GM18502 (cell line): Measurements from ENCODE around the gene ZNF296.
"Not testable (repeated sequence)": the region's sequence is repeated elsewhere in the genome, so short reads cannot be mapped to it uniquely, and the experiment has no call there.

ENCODE experiments used
- ATAC-seq: cut with Tn5 transposase; IDR thresholded peaks from one replicate; pipeline ENCODE4 v1.9.1; 2021; ENCODE audit warnings: mild to moderate bottlenecking; ENCODE audit not compliant: unreplicated experiment, poor library complexity

Gene ZNF296

DNA sequence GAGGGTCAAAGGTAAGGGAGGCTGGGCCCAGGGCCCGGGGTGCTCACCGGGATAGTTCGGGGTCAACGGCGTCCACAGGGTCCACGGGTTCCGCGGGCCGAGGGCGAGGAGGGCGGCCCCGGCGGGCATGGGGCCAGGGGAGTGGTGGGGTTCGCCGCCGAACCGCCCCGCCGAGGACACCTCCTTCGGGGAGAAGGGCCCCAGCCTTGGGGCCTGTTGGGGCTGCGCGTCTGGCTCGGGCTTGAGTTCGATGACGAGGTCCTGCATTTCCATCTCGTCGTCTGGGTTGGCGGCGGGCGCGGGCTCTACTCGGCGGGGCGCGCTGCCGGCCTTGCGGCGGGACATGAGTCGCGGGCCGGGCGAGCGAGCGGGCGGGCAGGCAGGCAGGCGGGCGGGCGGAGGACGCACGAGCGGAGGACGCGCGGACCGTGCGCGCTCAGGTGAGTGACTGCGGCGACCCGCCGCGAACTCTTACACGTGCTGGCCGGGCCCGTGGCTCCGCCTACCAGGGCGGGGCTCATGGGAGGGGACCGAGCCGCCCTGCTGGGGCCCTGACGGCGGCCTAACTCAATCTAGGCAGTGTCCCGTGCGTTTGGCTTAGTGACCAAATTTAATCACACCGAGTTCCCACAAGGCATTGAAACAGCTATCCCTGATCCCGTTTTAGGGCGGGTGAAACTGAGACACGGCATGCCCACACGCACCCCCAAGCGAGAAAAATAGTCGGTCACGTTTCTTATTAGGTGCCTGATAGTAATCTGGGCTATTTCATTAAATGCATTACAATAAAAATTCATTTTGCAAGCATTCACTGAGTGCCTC is at the start of gene ZNF296:
Gene ZNF296, minus strand, starts transcription at position 450 of the 822 bp plus-strand sequence. Its CDS starts 105 bp downstream, at position 345.
- peak; percentile 51 for ATAC-seq

DNA sequence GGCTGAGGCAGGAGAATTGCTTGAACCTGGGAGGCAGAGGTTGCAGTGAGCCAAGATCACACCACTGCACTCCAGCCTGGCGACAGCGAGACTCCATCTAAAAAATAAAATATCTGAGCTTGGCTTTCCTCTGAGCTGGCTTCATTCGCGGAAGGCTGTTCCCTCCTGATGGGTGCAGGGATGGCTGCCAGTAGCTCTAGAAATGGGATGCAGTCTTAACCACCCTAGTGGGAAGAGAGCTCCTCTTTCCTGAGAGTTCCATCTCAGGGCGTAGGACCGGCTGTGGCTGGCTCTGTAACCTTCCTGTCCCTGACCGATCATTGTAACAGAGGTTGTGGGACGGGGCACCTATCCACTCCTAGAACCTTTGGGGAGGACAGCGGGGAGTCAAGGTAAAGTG is 49.1 kb upstream of the ZNF296 start:
- ATAC-seq = no peak

DNA sequence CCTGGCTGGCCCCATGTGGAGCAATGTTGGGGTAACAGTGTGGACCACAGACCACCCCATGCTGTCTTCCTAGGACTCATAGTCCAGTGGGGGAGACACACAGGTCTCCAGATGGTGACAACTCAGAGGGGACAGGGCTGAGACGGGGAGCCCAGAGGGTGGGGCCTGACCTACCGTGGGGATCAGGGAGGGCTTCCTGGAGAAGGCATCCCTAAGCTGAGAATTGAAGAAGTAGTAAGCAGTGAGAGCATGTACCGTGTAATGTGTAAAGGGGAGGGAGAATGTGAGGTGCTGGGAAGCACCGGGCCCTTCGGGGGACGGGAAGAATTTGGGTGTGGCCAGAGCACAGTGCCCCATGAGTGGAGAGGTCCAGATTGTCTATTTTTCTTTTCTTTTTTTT is 47.7 kb upstream of the ZNF296 start:
- no peak for ATAC-seq

DNA sequence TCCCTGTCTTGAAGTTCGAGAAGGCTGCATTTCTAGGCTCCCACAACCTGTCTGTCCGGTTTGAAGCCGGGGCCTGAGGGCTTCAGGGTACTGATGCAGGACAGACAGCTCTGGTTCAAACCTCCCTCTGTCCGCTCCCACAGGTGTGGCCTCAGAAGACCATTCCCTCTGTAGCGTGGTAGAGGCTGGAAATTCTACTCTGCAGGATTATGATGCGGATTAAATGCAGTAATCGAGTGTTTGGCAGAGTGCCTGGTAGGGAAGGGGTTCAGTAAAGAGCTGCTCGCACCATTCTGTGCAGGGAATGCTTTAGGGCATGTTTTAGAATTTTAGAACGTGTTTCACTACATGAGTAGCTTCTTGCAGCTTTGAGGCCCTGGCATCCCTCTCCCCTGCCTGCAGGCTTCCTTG is 47.2 kb upstream of the ZNF296 start:
- no peak for ATAC-seq

DNA sequence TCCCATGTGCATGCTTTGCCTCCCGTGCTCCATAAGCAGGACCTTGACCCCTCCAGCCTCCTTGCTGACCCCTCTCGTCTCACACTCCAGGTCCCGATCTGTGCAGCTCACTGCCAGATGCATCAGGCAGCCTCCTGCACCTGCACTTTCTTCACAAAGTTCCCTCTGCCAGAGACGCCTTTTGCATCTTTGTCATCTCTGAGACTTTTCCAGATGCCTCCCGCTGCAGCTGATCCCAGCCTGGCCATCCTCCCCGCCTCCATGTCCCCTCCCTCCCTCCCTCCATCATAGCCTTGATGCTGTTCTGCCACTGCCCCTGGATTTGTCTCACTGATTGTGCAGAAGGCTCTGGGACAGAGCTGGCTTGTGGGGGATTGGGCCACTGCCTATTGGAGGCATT is 46.6 kb upstream of the ZNF296 start:
- no peak for ATAC-seq

DNA sequence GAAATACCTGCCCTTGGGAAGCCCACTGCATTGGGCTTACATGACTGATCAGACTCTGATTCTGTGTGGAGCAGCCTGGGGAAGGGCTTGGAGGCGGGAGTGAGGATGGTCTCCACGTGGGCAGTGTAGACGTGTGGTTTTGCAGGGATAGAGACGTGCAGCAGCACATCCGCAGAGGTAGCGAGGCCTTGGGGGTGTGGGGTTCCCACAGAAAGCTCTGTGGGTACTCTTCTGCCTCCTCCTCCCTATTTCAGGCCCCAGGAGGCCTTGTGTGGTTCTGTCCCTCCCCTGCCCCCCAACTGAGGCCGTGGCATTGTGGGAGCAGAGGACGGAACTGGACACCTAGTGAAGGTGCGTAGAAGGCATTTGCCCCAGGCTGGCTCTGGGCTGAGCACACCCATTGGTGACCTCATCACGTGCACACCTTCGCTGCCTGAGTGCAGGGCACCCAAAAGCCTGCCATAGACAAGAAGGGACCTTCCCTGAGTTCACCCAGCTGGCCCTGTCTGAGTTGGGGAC is 45.6 kb upstream of the ZNF296 start:
- no peak for ATAC-seq

DNA sequence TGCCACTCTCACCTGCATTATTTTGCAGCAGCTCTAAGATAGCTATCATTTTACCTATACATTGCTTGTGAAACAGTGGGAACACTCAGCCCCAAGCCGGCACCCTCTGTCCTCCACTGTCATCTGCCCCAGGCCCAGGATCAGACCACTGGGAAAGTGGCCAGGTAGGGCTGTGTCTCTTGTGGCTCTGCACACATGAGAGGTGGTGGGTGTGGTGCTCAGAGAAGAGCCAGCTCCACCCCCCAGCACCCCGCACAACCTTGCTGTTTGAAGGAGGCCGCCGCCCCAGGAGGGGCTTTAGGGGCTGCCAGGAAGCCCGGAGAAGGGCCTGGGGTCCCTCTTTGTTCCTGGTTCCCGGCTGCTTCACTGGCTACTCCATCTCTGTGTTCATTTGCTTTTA is 43.3 kb upstream of the ZNF296 start:
- ATAC-seq = no peak

DNA sequence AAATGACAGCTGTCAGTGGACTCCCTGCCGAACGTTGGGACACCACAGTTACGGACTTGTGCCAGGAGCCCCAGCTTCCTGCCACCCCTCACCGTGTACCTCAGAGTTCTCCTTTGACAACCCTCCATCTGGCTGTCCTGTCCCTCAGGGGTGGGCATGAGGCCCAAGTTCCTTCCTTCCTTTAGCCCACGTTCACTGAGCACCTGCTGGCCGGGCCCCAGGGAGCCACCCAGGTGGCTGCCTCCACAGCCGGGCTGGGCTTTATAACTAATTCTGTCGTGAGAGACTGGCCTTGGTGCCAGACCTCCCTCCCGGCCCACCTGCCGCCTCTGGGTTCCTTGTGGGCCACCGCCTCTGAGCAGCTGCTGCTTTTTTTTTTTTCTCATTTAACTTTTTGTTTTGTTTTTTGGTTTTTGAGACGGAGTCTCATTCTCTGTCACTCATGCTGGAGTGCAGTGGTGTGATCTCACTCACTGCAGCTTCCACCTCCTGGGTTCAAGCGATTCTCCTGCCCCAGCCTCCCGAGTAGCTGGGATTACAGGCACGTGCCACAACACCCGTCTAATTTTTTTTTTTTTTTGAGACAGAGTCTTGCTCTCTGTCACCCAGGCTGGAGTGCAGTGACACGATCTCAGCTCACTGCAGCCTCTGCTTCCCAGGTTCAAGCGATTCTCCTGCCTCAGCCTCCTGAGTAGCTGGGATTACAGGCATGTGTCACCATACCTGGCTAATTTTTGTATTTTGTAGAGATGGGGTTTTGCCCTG is 42.5 kb upstream of the ZNF296 start:
- ATAC-seq = not testable (repeated sequence)

DNA sequence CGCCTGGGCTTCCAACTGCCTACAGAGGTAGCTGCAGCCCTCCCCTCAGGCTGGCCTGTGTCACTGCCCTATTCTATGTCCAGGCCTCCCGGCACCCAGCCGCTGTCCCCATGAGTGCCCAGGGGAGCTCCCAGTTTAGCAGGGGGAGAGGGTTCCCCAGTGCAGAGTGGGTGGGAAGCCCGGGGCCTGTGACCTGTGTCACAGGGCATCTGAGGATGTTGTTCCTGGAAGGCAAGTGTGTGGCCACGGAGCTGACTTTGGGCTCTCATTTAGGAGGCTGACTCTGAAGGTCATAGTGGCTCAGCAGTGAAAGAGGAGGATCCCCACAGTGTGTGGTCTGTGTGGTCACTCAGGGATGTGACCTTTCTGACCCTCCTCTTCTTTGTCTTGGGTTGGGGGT is 41.8 kb upstream of the ZNF296 start:
- ATAC-seq = no peak

DNA sequence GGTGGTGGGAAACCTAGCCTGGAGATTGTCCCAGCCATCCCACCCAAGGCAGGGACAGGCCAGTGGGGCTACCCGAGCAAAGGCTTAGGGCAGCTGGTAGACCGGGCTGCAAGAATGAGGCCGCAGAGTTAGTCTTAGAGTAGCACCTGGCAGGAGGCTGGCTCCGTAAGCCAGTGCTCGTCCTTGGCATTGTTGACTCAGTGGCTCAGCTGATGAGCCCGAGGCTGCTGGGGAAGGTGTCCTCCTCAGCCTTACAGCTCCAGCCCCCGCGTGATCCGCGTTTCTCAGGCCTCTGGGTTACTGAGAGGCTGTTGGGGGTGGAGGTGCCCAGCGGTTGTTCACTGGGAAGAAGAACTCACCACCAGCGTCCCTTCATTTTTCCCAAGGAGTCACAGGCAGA is 41.4 kb upstream of the ZNF296 start:
- ATAC-seq = no peak

DNA sequence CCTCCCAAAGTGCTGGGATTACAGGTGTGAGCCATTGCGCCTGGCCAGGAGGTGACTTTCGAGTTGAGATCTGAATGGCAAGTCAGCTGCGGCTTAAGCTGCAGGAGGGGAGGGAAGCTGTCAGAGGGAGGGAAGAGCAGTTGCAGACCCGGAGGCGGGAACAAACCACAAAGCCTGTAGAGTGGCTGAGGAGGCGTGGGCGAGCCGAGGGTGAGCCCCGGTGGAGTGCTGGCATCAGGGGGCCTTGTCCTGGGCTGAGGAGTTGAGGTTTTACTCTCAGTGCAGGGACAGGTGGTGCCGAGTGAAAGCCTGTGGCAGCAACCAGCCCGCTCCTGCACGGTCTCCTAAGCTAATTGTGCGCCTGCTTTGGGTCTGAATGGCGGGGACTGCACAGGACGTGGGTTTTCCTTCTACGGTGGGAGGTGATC is 40.9 kb upstream of the ZNF296 start:
- no peak for ATAC-seq

DNA sequence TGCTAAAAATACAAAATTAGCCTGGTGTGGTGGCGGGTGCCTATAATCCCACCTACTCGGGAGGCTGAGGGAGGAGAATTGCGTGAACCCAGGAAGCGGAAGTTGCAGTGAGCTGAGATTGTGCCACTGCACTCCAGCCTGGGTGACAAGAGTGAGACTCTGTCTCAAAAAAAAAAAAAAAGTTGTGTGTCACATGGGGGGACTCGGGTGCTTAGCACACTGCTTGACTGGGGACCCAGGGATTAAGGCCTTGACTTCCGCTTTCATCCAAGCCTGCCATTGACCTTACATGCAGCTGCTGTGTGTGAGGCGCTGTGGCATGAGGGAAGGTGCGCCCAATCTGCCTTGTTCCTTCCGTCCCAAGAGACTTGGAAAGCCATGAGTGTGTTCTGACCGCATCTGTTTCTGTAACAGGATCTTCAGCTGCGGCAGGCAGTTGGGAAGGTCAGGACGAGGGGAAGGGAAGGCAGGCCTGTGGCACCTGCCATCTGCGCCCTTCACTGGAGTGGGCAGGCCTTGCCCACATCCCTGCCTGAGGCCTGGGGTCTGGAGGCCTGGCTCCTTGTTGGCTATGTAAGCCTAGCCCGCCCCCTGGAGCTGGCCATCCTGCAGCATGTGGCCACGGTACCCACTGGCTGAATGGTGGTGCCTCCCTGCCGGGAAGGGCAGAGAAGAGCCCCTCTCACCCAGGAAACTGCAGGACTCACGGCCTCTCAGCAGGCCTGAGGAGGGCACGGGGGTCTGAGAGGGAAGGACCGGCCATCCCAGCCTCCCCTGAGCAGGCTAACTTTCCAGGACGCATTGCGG is 39.7 kb upstream of the ZNF296 start:
- ATAC-seq = no peak

DNA sequence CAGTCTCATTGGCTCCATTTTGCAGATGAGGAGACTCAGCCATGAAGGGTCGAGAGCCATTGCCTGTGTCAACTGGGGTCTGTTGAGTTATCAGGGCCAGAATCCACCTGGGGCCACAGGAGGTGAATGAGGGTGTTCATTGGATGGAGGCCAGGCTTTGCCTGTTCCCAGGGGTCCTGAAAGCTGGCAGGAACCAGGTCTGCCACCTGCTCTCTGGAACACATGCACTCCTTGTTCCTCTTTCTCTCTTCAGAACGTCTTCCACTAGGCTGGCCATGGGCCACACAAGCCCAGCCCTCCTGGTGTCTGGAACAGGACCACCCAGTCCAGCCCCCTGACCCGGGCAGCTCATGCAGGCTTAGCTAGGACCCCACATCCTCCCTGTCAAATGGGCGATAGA is 37.8 kb upstream of the ZNF296 start:
- ATAC-seq = no peak

DNA sequence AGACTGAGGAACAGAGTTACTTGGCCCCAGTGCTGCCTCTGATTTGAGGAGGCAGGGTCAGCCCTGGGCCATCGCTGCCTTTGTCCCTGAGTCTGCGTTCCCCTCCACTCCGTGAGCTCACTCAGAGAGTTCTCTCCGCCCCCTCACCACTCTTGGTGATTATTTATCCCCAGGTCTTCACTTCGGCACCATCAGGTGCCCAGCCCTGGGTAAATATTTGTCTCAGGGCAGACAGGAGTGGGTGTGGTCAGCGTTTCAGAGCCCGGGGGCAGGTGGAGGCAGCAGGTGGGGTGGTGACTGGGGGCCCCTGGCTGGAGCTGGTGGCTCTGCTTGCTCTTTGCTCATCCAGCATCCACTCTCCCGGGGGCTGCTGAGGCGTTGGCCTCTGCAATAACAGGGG is 37.4 kb upstream of the ZNF296 start:
- no peak for ATAC-seq

DNA sequence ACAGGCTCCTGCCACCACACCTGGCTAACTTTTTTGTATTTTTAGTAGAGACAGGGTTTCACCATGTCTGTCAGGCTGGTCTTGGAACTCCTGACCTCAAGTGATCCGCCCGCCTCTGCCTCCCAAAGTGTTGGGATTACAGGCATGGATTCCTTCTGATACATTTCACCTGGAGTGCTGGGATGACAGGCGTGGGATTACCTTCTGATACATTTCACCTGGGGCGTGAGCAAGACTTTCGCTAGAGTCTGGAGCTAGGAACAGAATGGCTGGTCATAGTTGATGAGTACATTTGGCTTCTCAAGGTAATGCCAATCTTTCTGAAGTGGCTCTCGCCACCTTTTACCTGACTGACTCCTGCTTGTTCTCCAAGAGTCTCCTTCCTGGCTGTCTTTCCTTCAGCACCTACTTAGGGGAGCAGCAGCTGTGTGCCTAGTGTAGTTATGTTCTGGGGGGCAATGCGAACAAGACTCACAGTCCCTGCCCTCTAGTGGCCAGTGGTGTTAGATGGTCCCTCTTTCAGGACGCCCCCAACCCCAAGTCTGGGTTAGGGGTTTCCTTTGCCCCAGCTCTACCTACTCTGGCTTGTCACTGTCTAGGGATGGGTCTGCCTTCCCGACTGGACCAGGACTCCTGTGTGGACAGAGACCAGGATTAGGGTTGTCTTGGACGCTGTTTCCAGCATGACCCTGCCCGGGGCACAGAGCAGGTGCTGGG is 36.0 kb upstream of the ZNF296 start:
- ATAC-seq = no peak

DNA sequence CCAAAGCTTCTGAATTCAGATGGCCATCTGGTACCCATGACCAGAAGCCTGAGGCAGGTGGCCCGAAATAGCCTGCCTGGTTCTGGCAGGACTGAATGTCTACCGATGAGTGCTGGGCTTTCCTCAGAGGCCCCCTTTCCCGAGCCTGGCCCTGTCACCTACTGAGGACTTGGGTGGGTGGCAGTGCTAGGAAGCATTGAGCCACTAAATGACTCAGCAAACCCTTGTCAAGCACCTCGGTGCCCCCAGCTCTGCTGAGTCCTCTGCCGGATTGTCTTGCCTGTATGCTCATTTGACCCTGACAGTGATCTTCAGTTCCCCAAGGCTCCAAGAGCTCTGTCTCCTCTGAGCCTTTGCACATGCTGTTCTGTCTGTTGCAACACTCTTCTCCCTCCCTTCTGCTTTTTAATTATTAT is 34.6 kb upstream of the ZNF296 start:
- ATAC-seq = no peak

DNA sequence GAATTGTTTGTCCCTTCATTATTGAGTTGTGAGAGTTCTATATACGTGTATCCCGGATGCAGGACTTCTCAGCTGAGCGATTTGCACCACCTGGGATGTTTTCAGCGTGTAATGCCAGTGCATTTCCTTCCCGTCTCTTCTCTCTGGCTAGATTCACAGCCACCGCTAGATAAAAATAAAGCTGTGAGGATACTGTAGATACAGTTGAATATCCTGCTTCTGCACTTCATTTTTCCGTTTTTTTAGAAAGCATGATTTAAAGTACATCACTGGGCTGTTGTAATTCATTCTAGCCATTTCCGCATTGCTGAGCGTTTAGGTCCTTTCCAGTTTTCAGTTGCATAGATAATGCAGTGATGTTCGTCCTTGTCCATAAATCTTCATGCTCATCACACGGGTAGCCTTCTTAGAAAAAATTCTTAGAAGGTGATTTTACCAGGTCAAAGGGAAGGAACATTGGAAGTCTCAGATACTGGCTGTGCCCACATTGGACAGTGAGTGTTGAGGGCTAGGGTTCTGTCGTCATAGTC is 31.4 kb upstream of the ZNF296 start:
- no peak for ATAC-seq

DNA sequence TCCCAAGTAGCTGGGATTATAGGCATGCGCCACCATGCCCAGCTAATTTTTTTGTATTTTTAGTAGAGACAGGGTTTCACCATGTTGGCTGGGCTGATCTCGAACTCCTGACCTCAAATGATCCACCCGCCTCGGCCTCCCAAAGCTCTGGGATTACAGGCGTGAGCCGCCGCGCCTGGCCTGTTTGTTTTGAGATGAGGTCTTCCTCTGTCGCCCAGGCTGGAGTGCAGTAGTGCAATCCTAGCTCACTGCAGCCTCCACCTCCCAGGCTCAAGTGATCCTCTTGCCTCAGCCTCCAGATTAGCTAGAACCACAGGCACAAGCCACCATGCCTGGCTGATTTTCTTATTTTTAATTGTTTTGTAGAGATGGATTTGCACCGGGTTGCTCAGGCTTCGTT is 30.1 kb upstream of the ZNF296 start:
- not testable (repeated sequence) for ATAC-seq

DNA sequence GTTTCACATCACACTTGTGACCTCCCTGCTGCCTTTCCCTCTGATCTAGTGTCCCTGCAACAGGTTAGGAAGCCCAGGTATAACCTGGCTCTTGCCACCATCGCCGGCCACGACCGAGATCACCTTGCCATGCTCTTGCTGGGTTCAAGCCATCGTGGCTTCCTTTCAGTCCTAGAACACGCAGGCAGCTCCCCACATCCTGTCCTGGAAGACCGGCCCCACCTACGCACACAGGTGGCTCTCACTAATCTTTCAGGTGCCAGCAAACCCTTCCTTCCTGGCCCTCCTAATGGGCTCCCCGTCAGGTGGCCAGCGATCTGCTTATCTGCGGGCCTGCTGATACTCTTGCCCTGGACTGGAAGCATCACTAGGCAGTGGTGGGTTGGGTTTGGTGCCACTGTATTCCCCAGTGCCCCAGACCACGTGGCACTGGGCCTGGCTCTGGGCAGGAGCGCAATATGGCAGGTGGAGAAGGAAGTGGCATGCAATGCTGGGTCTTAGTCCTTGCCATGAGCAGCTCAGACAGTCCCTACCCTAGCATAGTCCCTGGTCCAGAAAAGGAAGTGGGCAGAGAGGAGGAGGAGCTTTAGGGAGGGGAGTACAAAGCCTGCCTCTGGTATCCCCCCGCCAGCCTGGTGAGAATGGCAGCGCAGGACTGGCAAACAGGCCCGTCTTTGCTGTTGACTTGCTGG is 28.5 kb upstream of the ZNF296 start:
- ATAC-seq = no peak
